B cell (primary cell): ENCODE data around the gene SCN1A. TPM values are rescaled to one million over a fixed set of nuclear protein-coding genes. Genes with fewer than 3 reads are reported as not detected.

Experiments used
- ATAC-seq: fragments of 200-7000 bp; cut with Tn5 transposase; one replicate; pipeline ENCODE4 v1.10.0; 2021; ENCODE audit warnings: low read depth, mild to moderate bottlenecking, moderate number of reproducible peaks, moderate library complexity
- CTCF ChIA-PET: fragments of 350-600 bp; sonication (Branson Sonifier 250); formaldehyde crosslinking; loops from one replicate; lab custom pipeline; 2021; ENCODE audit warnings: antibody characterized with exemption, inconsistent platforms; lab: Charles Lee
- POLR2A ChIA-PET: fragments of 350-600 bp; sonication (Branson Sonifier 250); formaldehyde crosslinking; loops from one replicate; lab custom pipeline; 2021; ENCODE audit warnings: antibody characterized with exemption; lab: Charles Lee
- DNase-seq: peaks from one replicate; pipeline ENCODE4 v3.0.0; 2013
- H2AFZ ChIP-seq: 2 replicates; pipeline ENCODE4 v1.6.1; 2012; ENCODE audit warnings: mild to moderate bottlenecking, low read depth, low read length; ENCODE audit not compliant: insufficient read depth, poor library complexity, severe bottlenecking
- H3K27ac ChIP-seq, 2 donors: 1 replicate in 1 of 2; 2 replicates in 1 of 2; pipeline ENCODE4 v1.5.1; 2012 to 2013; ENCODE audit warnings: low read length in 2 of 2, mild to moderate bottlenecking in 2 of 2, moderate library complexity in 1 of 2
- H3K27me3 ChIP-seq, 4 experiments: fragments of 200-600 bp in 1 of 4; sonication (generic) in 1 of 4; replicated peaks in 1 of 4; 1 replicate in 2 of 4; 2 replicates in 2 of 4; pipeline versions ENCODE4 v1.6.1 to v1.7.0; 2013 to 2016; ENCODE audit warnings: low read length in 3 of 4, mild to moderate bottlenecking in 2 of 4, mixed read lengths in 1 of 4, moderate library complexity in 1 of 4; ENCODE audit not compliant: insufficient read depth in 4 of 4, control insufficient read depth in 3 of 4; ENCODE audit errors: control extremely low read depth in 1 of 4
- H3K36me3 ChIP-seq, 2 experiments: replicated peaks in 1 of 2; 1 replicate in 1 of 2; 2 replicates in 1 of 2; pipeline versions ENCODE4 v1.6.1 to v1.7.1; 2013; ENCODE audit warnings: low read length in 1 of 2; ENCODE audit not compliant: insufficient read depth in 2 of 2, control insufficient read depth in 1 of 2; ENCODE audit errors: control extremely low read depth in 1 of 2, extremely low read depth in 1 of 2
- H3K4me1 ChIP-seq, 2 donors: fragments of 200-600 bp in 1 of 2; sonication (generic) in 1 of 2; 1 replicate in 1 of 2; 2 replicates in 1 of 2; pipeline versions ENCODE4 v1.5.1 to v1.6.1; 2013 to 2017; ENCODE audit warnings: low read length in 2 of 2; ENCODE audit not compliant: control insufficient read depth in 2 of 2, insufficient read depth in 2 of 2
- H3K4me2 ChIP-seq: replicated peaks from 2 replicates; pipeline ENCODE3; 2012; ENCODE audit warnings: mild to moderate bottlenecking, low read depth, low read length; ENCODE audit not compliant: poor library complexity, severe bottlenecking
- H3K4me3 ChIP-seq, 5 experiments: fragments of 200-600 bp in 1 of 5; sonication (generic) in 1 of 5; 1 replicate in 3 of 5; 2 replicates in 2 of 5; pipeline versions ENCODE4 v1.5.1 to v1.7.0; 2011 to 2016; ENCODE audit warnings: low read length in 4 of 5, mild to moderate bottlenecking in 4 of 5, low read depth in 2 of 5, control low read depth in 1 of 5, moderate library complexity in 1 of 5; ENCODE audit not compliant: insufficient read depth in 1 of 5; ENCODE audit errors: control extremely low read depth in 1 of 5, extremely low read depth in 1 of 5
- H3K79me2 ChIP-seq: fragments of 200-600 bp; sonication (generic); one replicate; pipeline ENCODE4 v1.6.0; 2016; ENCODE audit warnings: low read length; ENCODE audit not compliant: control insufficient read depth, insufficient read depth
- H3K9ac ChIP-seq: fragments of 200-600 bp; sonication (generic); 2 replicates; pipeline ENCODE4 v1.6.1; 2017; ENCODE audit warnings: mild to moderate bottlenecking, low read length, moderate library complexity
- H3K9me3 ChIP-seq, 3 donors: one replicate each; pipeline versions ENCODE4 v1.6.1 to v1.7.1; 2013; ENCODE audit warnings: low read length in 2 of 3; ENCODE audit not compliant: control insufficient read depth in 2 of 3, insufficient read depth in 1 of 3; ENCODE audit errors: control extremely low read depth in 1 of 3
- H4K20me1 ChIP-seq: 2 replicates; pipeline ENCODE4 v1.6.0; 2012; ENCODE audit warnings: mild to moderate bottlenecking, low read length; ENCODE audit not compliant: insufficient read depth, control insufficient read depth, poor library complexity, severe bottlenecking
- H3K27ac Mint-ChIP-seq: one replicate; pipeline ENCODE4 v1.8.0; 2021; ENCODE audit warnings: mixed read lengths
- H3K27me3 Mint-ChIP-seq: one replicate; pipeline ENCODE4 v1.8.0; 2021; ENCODE audit warnings: mixed read lengths
- H3K4me1 Mint-ChIP-seq: one replicate; pipeline ENCODE4 v1.8.0; 2021; ENCODE audit warnings: mixed read lengths
- H3K4me3 Mint-ChIP-seq: one replicate; pipeline ENCODE4 v1.8.0; 2021; ENCODE audit warnings: mixed read lengths
- H3K9me3 Mint-ChIP-seq: one replicate; pipeline ENCODE4 v1.8.0; 2022; ENCODE audit warnings: mixed read lengths; ENCODE audit not compliant: insufficient read depth
- CTCF ChIP-seq: fragments of 200-600 bp; IDR thresholded peaks from one replicate; pipeline ENCODE4 v1.8.0; 2022; ENCODE audit warnings: antibody characterized with exemption, mild to moderate bottlenecking
- EZH2 ChIP-seq: IDR thresholded peaks from 2 replicates; pipeline ENCODE4 v1.6.1; 2012; ENCODE audit warnings: borderline replicate concordance, low read depth, mild to moderate bottlenecking, moderate library complexity, low read length; ENCODE audit not compliant: insufficient read depth, poor library complexity, severe bottlenecking
- WGBS: methylation state at CpG from one replicate; pipeline ENCODE4 v1.1.5; 2013; ENCODE audit warnings: missing lambda C conversion rate; ENCODE audit not compliant: insufficient coverage; 5-methylcytosine and 5-hydroxymethylcytosine counted together
- intact Hi-C: fragments of 100-400 bp; cut with micrococcal nuclease; formaldehyde crosslinking; loops from one replicate; pipeline ENCODE4 v1.10.0; 2022
- polyA plus RNA-seq: library from polyadenylated mRNA; depleted of rRNA; stranded (reverse); fragments of >200 nt; gene quantifications from 2 replicates; pipeline ENCODE4 v1.2.3, GENCODE V29; 2012
- total RNA-seq, 2 donors: library from RNA; stranded (reverse); fragments of 120-200 nt in 1 of 2; gene quantifications; 1 replicate in 1 of 2; 2 replicates in 1 of 2; pipeline versions ENCODE4 v1.2.3 to v1.2.4, GENCODE V29; 2013 to 2022

Gene SCN1A
- total and polyA plus RNA-seq, 2 donors (not counting 1 experiment from before 2014, with no cell fraction given): not detected

GRCh38 chr2:166084301-166084700, 43.5 kb downstream of the SCN1A start:
- DNase-seq (no peak), ATAC-seq (no peak)
- CTCF ChIA-PET: no interaction called here
- Histone ChIP-seq H3K79me2 (no peaks in the 10 kb centered on the region), H4K20me1 (no peaks in the 10 kb centered on the region), H3K4me2 (no peak overlapping the region), H3K9ac (no peak overlapping the region), H2AFZ (no peak overlapping the region), H3K4me3 (no peak overlapping the region), H3K36me3 (no peaks in the 10 kb centered on the region), H3K9me3 (no peaks in the 10 kb centered on the region), H3K27me3 (no peaks in the 10 kb centered on the region), H3K4me1 (no peaks in the 10 kb centered on the region), H3K27ac (no peak overlapping the region)
- Mint-ChIP-seq H3K9me3 (no peaks in the 10 kb centered on the region), H3K27ac (no peak overlapping the region), H3K4me3 (no peak overlapping the region), H3K4me1 (no peaks in the 10 kb centered on the region), H3K27me3 (no peaks in the 10 kb centered on the region)
- no peak for TF ChIP-seq EZH2
- TF ChIP-seq CTCF: no peak
- POLR2A ChIA-PET: no interaction called here
- intact Hi-C loops: no loop called here

GRCh38 chr2:166082736-166083135, 45.1 kb downstream of the SCN1A start:
- intact Hi-C loops: no loop called here
- Mint-ChIP-seq H3K27me3 (no peaks in the 10 kb centered on the region), H3K27ac (no peak overlapping the region), H3K9me3 (no peaks in the 10 kb centered on the region), H3K4me3 (no peak overlapping the region), H3K4me1 (no peaks in the 10 kb centered on the region)
- Histone ChIP-seq H3K4me3 (no peak overlapping the region), H3K4me1 (no peaks in the 10 kb centered on the region), H3K27me3 (no peaks in the 10 kb centered on the region), H3K27ac (no peak overlapping the region), H2AFZ (no peak overlapping the region), H3K9ac (no peak overlapping the region), H3K9me3 (no peaks in the 10 kb centered on the region), H3K36me3 (no peaks in the 10 kb centered on the region), H3K79me2 (no peaks in the 10 kb centered on the region), H3K4me2 (no peak overlapping the region), H4K20me1 (no peaks in the 10 kb centered on the region)
- WGBS: no CpG with 5 or more reads among the region's 2 CpGs
- TF ChIP-seq EZH2: no peak
- no peak for TF ChIP-seq CTCF
- ChIA-PET POLR2A (no interaction called here), CTCF (no interaction called here)
- DNase-seq (no peak), ATAC-seq (no peak)
